Pancreas (tissue), 10 donors: Measurements from ENCODE around the gene TBC1D4. TPM values are rescaled to one million over a fixed set of nuclear protein-coding genes. Genes with fewer than 3 reads are reported as not detected.
A peak's percentile ranks its signal among the peaks of the same experiment; 100 is the strongest.

Experiments
- ATAC-seq, 4 donors: fragments of 200-7000 bp; cut with Tn5 transposase; one replicate each; pipeline versions ENCODE4 v1.8.0 to v1.9.1; 2020; ENCODE audit warnings: mild to moderate bottlenecking in 4 of 4, moderate library complexity in 4 of 4
- DNase-seq, 6 donors: peaks; one replicate each; pipeline ENCODE4 v3.0.0-alpha.2; 2020
- FAIRE-seq: peaks from 2 replicates; lab custom pipeline; 2012; peaks lifted over from hg19 to GRCh38; lab: Jason Lieb, UNC
- H3K27ac ChIP-seq, 4 donors: fragments of 200-600 bp; sonication (generic); 1 replicate in 3 of 4; 2 replicates in 1 of 4; pipeline versions ENCODE4 v1.5.0 to v1.8.0; 2020
- H3K27me3 ChIP-seq, 4 donors: fragments of 200-600 bp; one replicate each; pipeline ENCODE4 v1.8.0; 2021
- H3K36me3 ChIP-seq, 3 donors: fragments of 200-600 bp; sonication (generic) in 1 of 3; one replicate each; pipeline versions ENCODE4 v1.5.0 to v1.8.0; 2020 to 2021
- H3K4me1 ChIP-seq, 3 donors: fragments of 200-600 bp; one replicate each; pipeline ENCODE4 v1.8.0; 2021
- H3K4me3 ChIP-seq, 4 donors: fragments of 200-600 bp; sonication (generic) in 2 of 4; one replicate each; pipeline versions ENCODE4 v1.5.0 to v1.8.0; 2020 to 2021
- H3K9me3 ChIP-seq, 4 donors: fragments of 200-600 bp; one replicate each; pipeline ENCODE4 v1.8.0; 2021
- CTCF ChIP-seq, 4 donors: fragments of 200-600 bp; sonication (generic) in 3 of 4; IDR thresholded peaks; one replicate each; pipeline versions ENCODE4 v1.5.0 to v1.8.0; 2021; ENCODE audit warnings: antibody characterized with exemption in 4 of 4
- WGBS, 2 donors: extraction: QIAGEN DNeasy Blood & Tissue Kit; methylation state at CpG; one replicate each; pipeline ENCODE4 v1.1.7; 2013; 5-methylcytosine and 5-hydroxymethylcytosine counted together
- intact Hi-C, 3 donors: fragments of 100-400 bp; cut with DNase I; formaldehyde crosslinking; loops; one replicate each; pipeline versions ENCODE4 v1.11.1 to v1.14.2; 2022
- polyA plus RNA-seq, 2 donors: library from polyadenylated mRNA; stranded (reverse); fragments of 200-250 nt; gene quantifications; one replicate each; pipeline ENCODE4 v1.2.3, GENCODE V29; 2013
- total RNA-seq, 6 donors: library from RNA; stranded (reverse); fragmentation: NEBNext Ultra II Directional in 4 of 6; extraction: Animal tissue kit (Norgen Biotek cat#: 25700) in 4 of 6; gene quantifications; one replicate each; pipeline versions ENCODE4 v1.2.1 to v1.2.4, GENCODE V29; 2021 to 2023
- donor health status: healthy with polysubstance abuse.
- donor health status: DM: no; HTN: no; CAD: no; lungs with moderate emphysema.
- donor health status: DM: no; HTN: no; CAD: no.
- donor health status: control.
- donor health status: control.
- donor health status: Bipolar disorder and iron deficiency.
- donor health status: DM: yes; HTN: yes; CAD: no.
- donor health status: DM: no; HTN: no; CAD: no.
- donor health status: DM: no; HTN: no; CAD: no.
- donor health status: DM: yes; HTN: yes; CAD: no.

TBC1D4 gene
- total and polyA plus RNA-seq, 8 donors, result 8.2 to 19.7 (median 10.5) TPM

GRCh38 chr13:75299246-75299645, 182.7 kb downstream of the TBC1D4 start:
- 84 to 90% methylated on average over 5 of the region's 5 CpGs for WGBS, 2 donors
- peaks cover 0 to 19% (median 7%) of the 10 kb centered on the region in 3 donors for H3K4me1 ChIP-seq
- no peak overlapping the region for H3K27ac ChIP-seq
- H3K27me3 ChIP-seq, result no peaks in the 10 kb centered on the region
- no peak overlapping the region for H3K4me3 ChIP-seq
- no peak for DNase-seq
- H3K9me3 ChIP-seq, result no peaks in the 10 kb centered on the region
- H3K36me3 ChIP-seq, result peaks cover 0 to 6% (median 0%) of the 10 kb centered on the region in 3 donors
- intact Hi-C loops, result no loop called here
- TF ChIP-seq CTCF (IDR thresholded peaks at IDR 0.05), result no peak
- no peak for FAIRE-seq
- ATAC-seq, result no peak

- no peaks in the 10 kb centered on the region for H3K9me3 ChIP-seq
- intact Hi-C loops, result no loop called here
- peaks cover 0 to 2% (median under 1%) of the 10 kb centered on the region in 3 donors for H3K4me1 ChIP-seq
- TF ChIP-seq CTCF (IDR thresholded peaks at IDR 0.05), result no peak
- H3K4me3 ChIP-seq, result no peak overlapping the region
- no peak for FAIRE-seq
- DNase-seq, result no peak
- WGBS, 2 donors, result 28 to 60% methylated on average over 1 of the region's 1 CpG
- peaks cover 0 to 6% (median 0%) of the 10 kb centered on the region in 3 donors for H3K36me3 ChIP-seq
- no peak for ATAC-seq
- H3K27me3 ChIP-seq, result no peaks in the 10 kb centered on the region
- no peak overlapping the region for H3K27ac ChIP-seq
Observed at GRCh38 chr13:75296641-75297040, 185.3 kb downstream of the TBC1D4 start.

- no peak for FAIRE-seq
- WGBS, 2 donors, result 76 to 77% methylated on average over 3 of the region's 3 CpGs
- no peak overlapping the region for H3K27ac ChIP-seq
- H3K4me3 ChIP-seq, result no peak overlapping the region
- ATAC-seq, result no peak
- H3K36me3 ChIP-seq, result peaks cover 0 to 6% (median 0%) of the 10 kb centered on the region in 3 donors
- no peaks in the 10 kb centered on the region for H3K4me1 ChIP-seq
- H3K27me3 ChIP-seq, result no peaks in the 10 kb centered on the region
- intact Hi-C loops, result no loop called here
- no peaks in the 10 kb centered on the region for H3K9me3 ChIP-seq
- TF ChIP-seq CTCF (IDR thresholded peaks at IDR 0.05), result no peak
- DNase-seq, result no peak
Observed at GRCh38 chr13:75295201-75295600, 186.8 kb downstream of the TBC1D4 start.

GRCh38 chr13:75294110-75294509, 187.9 kb downstream of the TBC1D4 start:
- H3K9me3 ChIP-seq, result no peaks in the 10 kb centered on the region
- H3K27me3 ChIP-seq, result no peaks in the 10 kb centered on the region
- no peak overlapping the region for H3K4me3 ChIP-seq
- H3K36me3 ChIP-seq, result peaks cover 0 to 6% (median 0%) of the 10 kb centered on the region in 3 donors
- TF ChIP-seq CTCF (IDR thresholded peaks at IDR 0.05), result no peak
- ATAC-seq (peak in 1 of 4 donors; percentile 24), DNase-seq (no peak), FAIRE-seq (no peak)
- H3K27ac ChIP-seq, result no peak overlapping the region
- intact Hi-C loops, result no loop called here
- no peaks in the 10 kb centered on the region for H3K4me1 ChIP-seq

GRCh38 chr13:75285310-75285709, 196.7 kb downstream of the TBC1D4 start:
- WGBS, 2 donors, result 94 to 97% methylated on average over 1 of the region's 1 CpG
- intact Hi-C loops, result no loop called here
- ATAC-seq (peak in 1 of 4 donors; percentile 17), FAIRE-seq (no peak), DNase-seq (no peak)
- H3K36me3 ChIP-seq, result peaks cover 0 to 23% (median 0%) of the 10 kb centered on the region in 3 donors
- no peaks in the 10 kb centered on the region for H3K27me3 ChIP-seq
- TF ChIP-seq CTCF (IDR thresholded peaks at IDR 0.05), result no peak
- H3K4me1 ChIP-seq, result no peaks in the 10 kb centered on the region
- no peak overlapping the region for H3K27ac ChIP-seq
- no peaks in the 10 kb centered on the region for H3K9me3 ChIP-seq
- no peak overlapping the region for H3K4me3 ChIP-seq
